Natural killer cell treated with Interleukin-12 subunit alpha and Interleukin-12 subunit beta and Interleukin-15 and Interleukin-18, amount 100 ng/mL, for 72 hours (primary cell): ENCODE measurements around the gene BOD1L1. TPM values are rescaled to one million over a fixed set of nuclear protein-coding genes. Genes with fewer than 3 reads are reported as not detected.
A peak's percentile ranks its signal among the peaks of the same experiment; 100 is the strongest.
"Not testable (repeated sequence)": the region's sequence is repeated elsewhere in the genome, so short reads cannot be mapped to it uniquely, and the experiment has no call there.

Experiments
- ATAC-seq, 2 donors: fragments of 150-1000 bp; cut with Tn5 transposase in 1 of 2; sonication (Bioruptor Pico), chemical (Tn5 transposase) in 1 of 2; 2 replicates each; pipeline ENCODE4 v1.10.0; 2021
- DNase-seq: peaks from one replicate; pipeline ENCODE4 v3.0.0; 2022; ENCODE audit warnings: low spot score
- H3K27ac Mint-ChIP-seq, 2 donors: 1 replicate in 1 of 2; 2 replicates in 1 of 2; pipeline ENCODE4 v1.8.0; 2022; ENCODE audit warnings: mixed read lengths in 2 of 2, mild to moderate bottlenecking in 1 of 2, moderate library complexity in 1 of 2
- H3K27me3 Mint-ChIP-seq, 2 donors: 1 replicate in 1 of 2; 2 replicates in 1 of 2; pipeline ENCODE4 v1.8.0; 2022; ENCODE audit warnings: mixed read lengths in 2 of 2
- H3K36me3 Mint-ChIP-seq: one replicate; pipeline ENCODE4 v1.8.0; 2022; ENCODE audit warnings: mixed read lengths
- H3K4me1 Mint-ChIP-seq, 2 donors: 1 replicate in 1 of 2; 2 replicates in 1 of 2; pipeline ENCODE4 v1.8.0; 2022; ENCODE audit warnings: low read depth in 2 of 2, mixed read lengths in 2 of 2, mild to moderate bottlenecking in 1 of 2
- H3K4me3 Mint-ChIP-seq: one replicate; pipeline ENCODE4 v1.8.0; 2022; ENCODE audit warnings: mixed read lengths
- H3K9me3 Mint-ChIP-seq: 2 replicates; pipeline ENCODE4 v1.8.0; 2022; ENCODE audit warnings: mixed read lengths
- total RNA-seq, 2 donors: library from RNA; stranded (reverse); gene quantifications; one replicate each; pipeline ENCODE4 v1.2.3, GENCODE V29; 2022

Gene BOD1L1
- total RNA-seq, 2 donors from 2014 or later, result 41.4 to 43.5 TPM

GRCh38 chr4:13561673-13562072 is 65.9 kb downstream of the BOD1L1 start:
- Mint-ChIP-seq H3K27ac (no peak overlapping the region), H3K36me3 (peaks cover 6% of the 10 kb centered on the region), H3K9me3 (no peaks in the 10 kb centered on the region), H3K4me3 (no peak overlapping the region), H3K4me1 (no peaks in the 10 kb centered on the region), H3K27me3 (peaks cover 8 to 9% of the 10 kb centered on the region in 2 donors)
- no peak for ATAC-seq
- no peak for DNase-seq

GRCh38 chr4:13560111-13560510 is 67.4 kb downstream of the BOD1L1 start:
- H3K36me3 Mint-ChIP-seq, DNase-seq, H3K4me1 Mint-ChIP-seq, H3K9me3 Mint-ChIP-seq, H3K4me3 Mint-ChIP-seq, H3K27ac Mint-ChIP-seq, ATAC-seq: not testable (repeated sequence)
- H3K27me3 Mint-ChIP-seq, result peaks cover 11% of the 10 kb centered on the region in 2 donors

DNA sequence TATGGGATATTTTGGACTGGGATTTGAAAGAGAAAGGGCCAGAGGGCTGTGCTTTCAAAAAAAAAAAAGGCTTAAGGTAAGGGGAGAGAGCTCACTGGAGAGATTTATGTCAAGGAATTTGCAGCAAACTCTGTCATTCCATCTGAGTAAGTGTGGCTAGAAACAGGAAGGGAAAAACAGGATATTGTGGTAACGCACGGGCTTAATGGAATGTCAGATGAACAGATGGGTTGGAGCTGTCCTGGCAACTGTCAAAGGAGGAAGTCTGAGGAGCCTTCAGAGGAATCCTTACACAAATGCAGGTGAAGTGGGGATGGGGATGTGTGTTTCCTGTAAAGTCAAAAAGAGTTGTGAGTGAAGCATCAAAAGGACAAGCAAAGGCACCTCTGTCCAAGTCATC is 68.1 kb downstream of the BOD1L1 start:
- H3K4me1 Mint-ChIP-seq, result no peaks in the 10 kb centered on the region
- DNase-seq, result no peak
- H3K9me3 Mint-ChIP-seq, result no peaks in the 10 kb centered on the region
- H3K4me3 Mint-ChIP-seq, result no peak overlapping the region
- no peak for ATAC-seq
- peaks cover 11% of the 10 kb centered on the region in 2 donors for H3K27me3 Mint-ChIP-seq
- H3K27ac Mint-ChIP-seq, result no peak overlapping the region
- H3K36me3 Mint-ChIP-seq, result no peaks in the 10 kb centered on the region

- Mint-ChIP-seq H3K27me3 (peaks cover 11 to 13% of the 10 kb centered on the region in 2 donors), H3K4me3 (no peak overlapping the region), H3K36me3 (no peaks in the 10 kb centered on the region), H3K4me1 (no peaks in the 10 kb centered on the region), H3K9me3 (no peaks in the 10 kb centered on the region), H3K27ac (no peak overlapping the region)
- ATAC-seq (no peak), DNase-seq (no peak)
Observed at GRCh38 chr4:13558881-13559280, 68.6 kb downstream of the BOD1L1 start.

- Mint-ChIP-seq H3K4me1 (no peaks in the 10 kb centered on the region), H3K36me3 (no peaks in the 10 kb centered on the region), H3K9me3 (no peaks in the 10 kb centered on the region), H3K27ac (no peak overlapping the region), H3K27me3 (peaks cover 34 to 40% of the 10 kb centered on the region in 2 donors), H3K4me3 (no peak overlapping the region)
- ATAC-seq (no peak), DNase-seq (no peak)
Observed at GRCh38 chr4:13555325-13555724, 72.2 kb downstream of the BOD1L1 start.

GRCh38 chr4:13553081-13553480 is 74.4 kb downstream of the BOD1L1 start:
- no peaks in the 10 kb centered on the region for H3K9me3 Mint-ChIP-seq
- no peak for DNase-seq
- H3K4me1 Mint-ChIP-seq, result peaks cover 8 to 9% of the 10 kb centered on the region in 2 donors
- no peak for ATAC-seq
- H3K27me3 Mint-ChIP-seq, result peaks cover 37 to 52% of the 10 kb centered on the region in 2 donors
- no peak overlapping the region for H3K27ac Mint-ChIP-seq
- H3K36me3 Mint-ChIP-seq, result no peaks in the 10 kb centered on the region
- no peak overlapping the region for H3K4me3 Mint-ChIP-seq

DNA sequence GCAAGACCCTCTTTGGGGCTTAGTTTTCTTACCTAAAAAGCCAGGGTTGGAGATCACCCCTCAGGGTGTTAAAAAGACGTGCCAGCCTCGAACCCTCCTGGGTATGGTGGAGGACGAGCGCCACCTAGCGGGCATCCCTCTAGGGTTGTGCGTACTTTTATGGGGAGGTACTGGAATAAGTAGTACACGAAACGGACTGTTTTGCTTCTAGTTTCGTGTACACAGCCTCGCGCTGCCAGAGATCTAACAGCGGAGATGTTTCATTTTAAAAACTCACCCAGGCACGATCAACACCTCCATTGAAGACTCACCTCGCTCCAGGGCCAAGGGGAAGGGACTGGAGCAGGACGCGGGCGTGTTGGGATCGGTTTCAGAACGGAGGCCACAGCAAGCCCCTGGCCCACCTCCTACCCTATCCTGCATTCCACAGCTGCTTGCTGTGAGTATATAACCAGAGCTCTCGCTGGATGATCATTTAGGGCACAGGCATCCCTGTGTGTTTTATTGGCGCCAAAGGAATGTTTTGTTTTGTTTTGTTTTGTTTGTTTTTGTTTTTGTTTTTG is 78.5 kb downstream of the BOD1L1 start:
- H3K27ac Mint-ChIP-seq, result no peak overlapping the region
- H3K9me3 Mint-ChIP-seq, result no peaks in the 10 kb centered on the region
- peaks cover 17% of the 10 kb centered on the region for H3K36me3 Mint-ChIP-seq
- ATAC-seq (peak; percentile 75 to 76), DNase-seq (peak; percentile 77)
- peaks cover 25 to 27% of the 10 kb centered on the region in 2 donors for H3K4me1 Mint-ChIP-seq
- peaks cover 47 to 65% of the 10 kb centered on the region in 2 donors for H3K27me3 Mint-ChIP-seq
- H3K4me3 Mint-ChIP-seq, result peak overlapping the region; percentile 69

DNA sequence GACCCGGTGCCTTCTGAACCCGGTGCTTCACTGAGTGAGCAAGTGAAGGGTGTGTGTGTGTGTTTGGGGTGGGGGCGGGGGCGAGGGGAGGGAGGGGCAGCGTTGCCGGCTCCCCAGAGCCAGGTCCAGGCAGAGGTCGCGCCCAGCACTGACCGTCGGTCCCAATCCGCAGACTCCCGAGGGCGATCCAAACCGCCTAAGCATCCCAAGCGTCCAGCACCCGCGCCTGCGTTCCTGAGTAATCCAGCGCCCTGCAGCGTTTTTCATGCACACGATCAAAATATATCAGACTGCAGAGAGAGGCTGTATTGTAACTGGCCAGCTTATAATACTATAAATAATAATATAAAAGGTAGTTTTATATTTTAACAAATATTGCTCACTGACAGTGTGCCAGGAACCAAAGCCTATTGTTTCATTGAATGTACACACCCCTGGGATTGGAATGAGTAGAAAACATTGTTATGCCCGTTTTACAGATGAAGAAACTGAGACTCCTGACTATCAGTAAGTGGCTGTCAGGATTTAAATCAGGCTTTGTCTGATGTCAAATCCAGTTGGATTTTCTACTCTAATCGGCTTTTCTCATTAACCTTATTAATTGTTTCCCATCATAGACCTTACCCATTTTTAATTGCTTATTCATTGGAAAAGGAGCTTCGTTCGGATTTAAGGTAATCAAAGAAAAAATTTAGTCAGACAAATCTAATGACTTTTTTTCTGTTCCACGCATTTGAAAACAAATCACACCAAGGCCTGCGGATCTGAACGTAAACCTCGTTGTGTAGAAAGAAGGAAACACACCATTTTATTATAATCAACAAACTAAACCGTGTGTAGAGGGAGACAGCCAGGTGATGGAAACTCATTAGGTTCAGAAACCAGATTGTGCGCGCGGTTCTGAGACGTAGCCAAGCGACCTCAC is 79.2 kb downstream of the BOD1L1 start:
- peak overlapping the region; percentile 69 for H3K4me3 Mint-ChIP-seq
- no peak overlapping the region for H3K27ac Mint-ChIP-seq
- no peak for ATAC-seq

GRCh38 chr4:13547485-13548041 is 80.0 kb downstream of the BOD1L1 start:
- no peak for DNase-seq

More for the DNA sequence above, 79.2 kb downstream of the BOD1L1 start:
- DNase-seq, result no peak
- Mint-ChIP-seq H3K27me3 (peaks cover 46 to 61% of the 10 kb centered on the region in 2 donors), H3K9me3 (no peaks in the 10 kb centered on the region), H3K4me1 (peaks cover 25 to 27% of the 10 kb centered on the region in 2 donors), H3K36me3 (peaks cover 17% of the 10 kb centered on the region)

GRCh38 chr4:13546941-13547484 is 80.5 kb downstream of the BOD1L1 start:
- peaks cover 27 to 28% of the 10 kb centered on the region in 2 donors for H3K4me1 Mint-ChIP-seq
- H3K27me3 Mint-ChIP-seq, result peaks cover 45 to 65% of the 10 kb centered on the region in 2 donors
- ATAC-seq (peak; percentile 21 to 48), DNase-seq (no peak)
- peaks cover 17% of the 10 kb centered on the region for H3K36me3 Mint-ChIP-seq
- H3K27ac Mint-ChIP-seq, result peak overlapping the region in 1 of 2 donors; percentile 34
- peak overlapping the region; percentile 84 for H3K4me3 Mint-ChIP-seq
- no peaks in the 10 kb centered on the region for H3K9me3 Mint-ChIP-seq

More at GRCh38 chr4:13547485-13548041, 80.0 kb downstream of the BOD1L1 start:
- Mint-ChIP-seq H3K27ac (no peak overlapping the region), H3K9me3 (no peaks in the 10 kb centered on the region), H3K4me3 (peak overlapping the region; percentile 84), H3K4me1 (peaks cover 27 to 28% of the 10 kb centered on the region in 2 donors), H3K36me3 (peaks cover 17% of the 10 kb centered on the region), H3K27me3 (peaks cover 46 to 64% of the 10 kb centered on the region in 2 donors)
- peak; percentile 41 to 56 for ATAC-seq

GRCh38 chr4:13546142-13546940 is 81.2 kb downstream of the BOD1L1 start:
- Mint-ChIP-seq H3K4me3 (peak overlapping the region; percentile 84), H3K36me3 (peaks cover 17% of the 10 kb centered on the region), H3K27ac (peak overlapping the region; percentile 2 to 34), H3K27me3 (peaks cover 41 to 58% of the 10 kb centered on the region in 2 donors), H3K4me1 (peaks cover 27 to 28% of the 10 kb centered on the region in 2 donors), H3K9me3 (no peaks in the 10 kb centered on the region)
- no peak for ATAC-seq
- no peak for DNase-seq

DNA sequence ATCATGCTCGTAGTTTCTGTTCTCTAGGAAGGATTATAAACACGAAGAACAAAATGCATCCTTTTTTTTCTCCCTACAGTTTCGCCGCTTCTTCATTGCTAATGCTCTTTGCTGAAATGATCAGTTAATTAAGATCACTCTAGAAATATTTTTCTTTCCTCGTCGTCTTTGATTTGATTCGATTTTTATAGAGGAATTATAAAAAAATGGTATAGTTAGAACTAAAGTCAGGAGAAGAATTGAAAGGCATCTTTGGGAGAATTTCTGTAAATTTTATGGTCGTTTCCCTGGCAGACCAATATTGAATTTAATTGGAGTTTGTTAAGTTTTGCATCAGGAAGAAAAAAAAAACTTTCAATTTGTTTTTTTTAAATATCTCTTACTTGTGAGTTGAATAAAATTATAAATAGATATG is 82.1 kb downstream of the BOD1L1 start:
- peaks cover 17% of the 10 kb centered on the region for H3K36me3 Mint-ChIP-seq
- peaks cover 28 to 32% of the 10 kb centered on the region in 2 donors for H3K4me1 Mint-ChIP-seq
- peak overlapping the region in 1 of 2 donors; percentile 29 for H3K27ac Mint-ChIP-seq
- DNase-seq, result no peak
- peaks cover 35 to 57% of the 10 kb centered on the region in 2 donors for H3K27me3 Mint-ChIP-seq
- peak overlapping the region; percentile 77 for H3K4me3 Mint-ChIP-seq
- ATAC-seq, result no peak
- H3K9me3 Mint-ChIP-seq, result no peaks in the 10 kb centered on the region
